ENCODE measurements around the gene FBXO5. TPM values are rescaled to one million over a fixed set of nuclear protein-coding genes. Genes with fewer than 3 reads are reported as not detected.

Gene FBXO5
- total and polyA plus RNA-seq, 9 of the 15 experiments (the other 6 are each of a cell fraction or from before 2014, with no cell fraction given) = 17.8 to 89.3 (median 62.9) TPM

DNA sequence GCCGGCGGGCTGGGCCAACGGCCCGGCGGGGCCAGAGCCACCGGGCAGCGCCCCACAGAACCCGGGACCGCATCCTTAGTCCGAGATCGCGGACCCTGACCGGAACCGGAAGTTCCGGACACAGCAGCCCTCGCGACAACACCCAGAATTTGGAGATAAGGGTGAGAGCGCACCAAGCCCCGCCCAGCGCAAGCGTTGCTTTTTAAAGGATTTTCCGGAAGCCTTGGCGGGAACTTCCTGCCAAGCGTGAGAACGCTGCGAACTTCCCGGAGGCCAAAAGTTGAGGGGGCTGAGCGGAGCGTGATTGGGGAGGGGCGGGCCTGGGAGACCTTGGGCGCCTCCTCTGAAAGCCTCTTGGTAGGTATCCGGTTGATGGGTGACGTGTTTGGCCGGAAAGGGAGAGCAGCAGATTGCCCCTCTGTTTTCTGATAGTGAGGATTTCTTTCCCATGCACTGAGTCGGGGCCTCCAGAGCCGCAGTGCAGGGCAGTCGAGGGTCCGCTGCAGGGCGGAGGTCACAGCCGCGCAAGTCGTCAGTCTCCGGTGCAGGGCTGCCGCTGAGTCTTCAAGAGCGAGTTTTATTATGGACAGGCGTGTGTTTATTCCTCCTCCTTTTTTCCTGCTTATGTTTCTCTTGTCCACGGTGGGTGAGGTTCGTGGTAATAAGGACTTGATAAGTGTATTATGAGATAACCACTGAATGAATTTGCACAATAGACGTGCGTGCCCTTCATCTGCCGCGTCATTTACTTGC lies 19.9 kb upstream of the FBXO5 start, which contains the start of gene MTRF1L:
TSS of gene MTRF1L (minus strand) at position 97 of the 753 bp plus-strand sequence. CDS start at position 73, 24 bp downstream.
- H3K27ac ChIP-seq (ENCODE audit: extremely low read depth, low read depth, low read length) = peak within 1 kb of the TSS; percentile 88
- H2AFZ ChIP-seq (ENCODE audit: low read depth, low read length) = peak within 1 kb of the TSS; percentile 86
- CTCF ChIA-PET (ENCODE audit: low intra/inter-chr PET ratio) = no interaction called here
- TSS peak; percentile 88 for BruUV-seq (replicated peaks)
- no peaks in the 10 kb centered on the region; a peak in 1 of 5 replicates for H3K27me3 ChIP-seq (ENCODE audit: control insufficient read depth in 2 of 2, insufficient read depth in 2 of 2, low read length in 2 of 2)
- peaks cover 34% of the 10 kb centered on the region for H3K36me3 ChIP-seq (ENCODE audit: control insufficient read depth, insufficient read depth, low read length)
- in situ Hi-C loops (cut with MboI) (no loop called here), intact Hi-C loops (cut with micrococcal nuclease) (loop anchor here (2.0 to 5.0 kb wide), 3 partner anchors 20 to 1610 kb away; partner anchors contain the start of genes FBXO5 and ZBTB2)
- H3K9me1 ChIP-seq (ENCODE audit: control insufficient read depth, insufficient read depth, low read length) = no peaks in the 10 kb centered on the region
- H3K79me2 ChIP-seq (ENCODE audit: control insufficient read depth, insufficient read depth, low read length) = peaks cover 68% of the 10 kb centered on the region
- POLR2A ChIA-PET = interaction anchor here (0.7 to 3.5 kb wide), 3 partner anchors 19 kb away, joined by 3 to 37 read pairs (median 6); partner anchors contain the start of gene FBXO5
- peak within 1 kb of the TSS; percentile 98 for H3K4me2 ChIP-seq (ENCODE audit: insufficient read depth, low read length)
- under 1% methylated on average over 47 of the region's 52 CpGs for WGBS (ENCODE audit: insufficient coverage, low coverage, missing lambda C conversion rate)
- FAIRE-seq (peak; percentile 95), DNase-seq (ENCODE audit: extremely low read depth in 1 of 4, low spot score in 3 of 4) (peak; percentile 94 to 100 (median 95)), ATAC-seq (peak; percentile 92)
- H3K4me3 ChIP-seq = peak within 1 kb of the TSS; percentile 89
- peaks cover 0 to 3% of the 10 kb centered on the region in 2 experiments; a peak in 2 of 5 replicates for H3K4me1 ChIP-seq (replicated peaks in 1 of 2; ENCODE audit: control insufficient read depth in 2 of 2, insufficient read depth in 2 of 2, low read length in 2 of 2)
- no peaks in the 10 kb centered on the region for H4K20me1 ChIP-seq (replicated peaks; ENCODE audit: control insufficient read depth, insufficient read depth, low read length)
- peaks cover 6% of the 10 kb centered on the region for H3K9me3 ChIP-seq (replicated peaks; ENCODE audit: control insufficient read depth, insufficient read depth, low read depth, low read length)
- H3K9ac ChIP-seq (ENCODE audit: insufficient read depth in 1 of 2, low read depth in 2 of 2, low read length in 2 of 2) = peak within 1 kb of the TSS; percentile 93 to 96
- TF ChIP-seq U2AF1 (optimal IDR thresholded peaks at IDR 0.05; ENCODE audit: low read depth, low read length) (no peak), ZBTB7A (IDR thresholded peaks at IDR 0.05; ENCODE audit: borderline replicate concordance, control insufficient read depth, low read depth, low read length) (peak; percentile 93), MAFF (IDR thresholded peaks at IDR 0.05; ENCODE audit: low read length) (peak; percentile 36; the same call in 1 of the 2 replicates), TFAM (CRISPR knock-in tag; conservative IDR thresholded peaks at IDR 0.05) (no peak)
- TF ChIP-seq, protein P1, sequence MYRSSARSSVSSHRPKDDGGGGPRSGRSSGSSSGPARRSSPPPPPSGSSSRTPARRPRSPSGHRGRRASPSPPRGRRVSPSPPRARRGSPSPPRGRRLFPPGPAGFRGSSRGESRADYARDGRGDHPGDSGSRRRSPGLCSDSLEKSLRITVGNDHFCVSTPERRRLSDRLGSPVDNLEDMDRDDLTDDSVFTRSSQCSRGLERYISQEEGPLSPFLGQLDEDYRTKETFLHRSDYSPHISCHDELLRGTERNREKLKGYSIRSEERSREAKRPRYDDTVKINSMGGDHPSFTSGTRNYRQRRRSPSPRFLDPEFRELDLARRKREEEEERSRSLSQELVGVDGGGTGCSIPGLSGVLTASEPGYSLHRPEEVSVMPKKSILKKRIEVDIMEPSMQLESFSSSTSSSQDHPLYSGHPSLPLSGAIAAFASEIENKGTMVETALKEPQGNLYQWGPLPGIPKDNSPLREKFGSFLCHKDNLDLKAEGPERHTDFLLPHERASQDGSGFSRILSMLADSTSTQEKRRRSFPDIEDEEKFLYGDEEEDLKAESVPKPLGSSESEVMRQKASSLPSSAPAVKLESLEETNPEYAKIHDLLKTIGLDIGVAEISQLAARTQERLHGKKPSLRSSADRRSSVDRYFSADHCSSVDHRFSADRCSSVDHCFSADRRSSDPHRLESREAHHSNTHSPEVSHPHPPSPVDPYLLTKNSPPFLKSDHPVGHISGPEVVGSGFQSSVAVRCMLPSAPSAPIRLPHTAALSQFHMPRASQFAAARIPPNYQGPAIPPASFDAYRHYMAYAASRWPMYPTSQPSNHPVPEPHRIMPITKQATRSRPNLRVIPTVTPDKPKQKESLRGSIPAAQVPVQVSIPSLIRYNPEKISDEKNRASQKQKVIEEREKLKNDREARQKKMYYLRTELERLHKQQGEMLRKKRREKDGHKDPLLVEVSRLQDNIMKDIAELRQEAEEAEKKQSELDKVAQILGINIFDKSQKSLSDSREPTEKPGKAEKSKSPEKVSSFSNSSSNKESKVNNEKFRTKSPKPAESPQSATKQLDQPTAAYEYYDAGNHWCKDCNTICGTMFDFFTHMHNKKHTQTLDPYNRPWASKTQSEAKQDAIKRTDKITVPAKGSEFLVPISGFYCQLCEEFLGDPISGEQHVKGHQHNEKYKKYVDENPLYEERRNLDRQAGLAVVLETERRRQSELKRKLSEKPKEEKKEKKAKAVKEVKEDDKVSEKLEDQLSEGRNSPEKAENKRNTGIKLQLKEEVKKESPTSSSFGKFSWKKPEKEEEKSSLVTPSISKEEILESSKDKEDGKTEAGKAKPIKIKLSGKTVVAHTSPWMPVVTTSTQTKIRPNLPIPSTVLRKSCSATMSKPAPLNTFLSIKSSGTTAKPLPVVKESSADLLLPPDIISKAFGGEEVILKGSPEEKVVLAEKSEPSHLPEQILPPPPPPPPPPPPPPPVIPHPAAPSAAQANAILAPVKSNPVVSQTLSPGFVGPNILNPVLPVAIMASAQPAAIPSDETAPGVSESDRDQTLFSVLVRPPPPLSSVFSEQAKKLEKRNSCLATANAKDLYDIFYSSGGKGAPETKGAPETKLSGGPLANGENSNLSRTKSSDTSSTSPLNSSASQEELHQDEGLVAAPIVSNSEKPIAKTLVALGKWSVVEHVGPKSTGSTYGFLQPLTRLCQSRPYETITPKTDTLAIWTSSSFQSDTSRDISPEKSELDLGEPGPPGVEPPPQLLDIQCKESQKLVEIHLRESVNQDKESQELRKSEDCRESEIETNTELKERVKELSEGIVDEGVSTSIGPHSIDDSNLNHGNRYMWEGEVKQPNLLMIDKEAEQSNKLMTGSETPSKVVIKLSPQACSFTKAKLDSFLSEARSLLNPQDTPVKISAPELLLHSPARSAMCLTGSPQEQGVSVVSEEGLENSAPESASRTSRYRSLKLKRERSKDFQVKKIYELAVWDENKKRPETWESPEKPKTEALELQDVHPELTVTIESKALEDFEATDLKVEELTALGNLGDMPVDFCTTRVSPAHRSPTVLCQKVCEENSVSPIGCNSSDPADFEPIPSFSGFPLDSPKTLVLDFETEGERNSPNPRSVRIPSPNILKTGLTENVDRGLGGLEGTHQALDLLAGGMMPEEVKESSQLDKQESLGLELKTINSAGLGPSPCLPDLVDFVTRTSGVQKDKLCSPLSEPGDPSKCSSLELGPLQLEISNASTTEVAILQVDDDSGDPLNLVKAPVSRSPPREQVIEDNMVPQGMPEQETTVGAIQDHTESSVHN (IDR thresholded peaks at IDR 0.05; ENCODE audit: borderline replicate concordance in 1 of 2, low read depth in 1 of 2) = no peak
- TF ChIP-seq, protein P2, sequence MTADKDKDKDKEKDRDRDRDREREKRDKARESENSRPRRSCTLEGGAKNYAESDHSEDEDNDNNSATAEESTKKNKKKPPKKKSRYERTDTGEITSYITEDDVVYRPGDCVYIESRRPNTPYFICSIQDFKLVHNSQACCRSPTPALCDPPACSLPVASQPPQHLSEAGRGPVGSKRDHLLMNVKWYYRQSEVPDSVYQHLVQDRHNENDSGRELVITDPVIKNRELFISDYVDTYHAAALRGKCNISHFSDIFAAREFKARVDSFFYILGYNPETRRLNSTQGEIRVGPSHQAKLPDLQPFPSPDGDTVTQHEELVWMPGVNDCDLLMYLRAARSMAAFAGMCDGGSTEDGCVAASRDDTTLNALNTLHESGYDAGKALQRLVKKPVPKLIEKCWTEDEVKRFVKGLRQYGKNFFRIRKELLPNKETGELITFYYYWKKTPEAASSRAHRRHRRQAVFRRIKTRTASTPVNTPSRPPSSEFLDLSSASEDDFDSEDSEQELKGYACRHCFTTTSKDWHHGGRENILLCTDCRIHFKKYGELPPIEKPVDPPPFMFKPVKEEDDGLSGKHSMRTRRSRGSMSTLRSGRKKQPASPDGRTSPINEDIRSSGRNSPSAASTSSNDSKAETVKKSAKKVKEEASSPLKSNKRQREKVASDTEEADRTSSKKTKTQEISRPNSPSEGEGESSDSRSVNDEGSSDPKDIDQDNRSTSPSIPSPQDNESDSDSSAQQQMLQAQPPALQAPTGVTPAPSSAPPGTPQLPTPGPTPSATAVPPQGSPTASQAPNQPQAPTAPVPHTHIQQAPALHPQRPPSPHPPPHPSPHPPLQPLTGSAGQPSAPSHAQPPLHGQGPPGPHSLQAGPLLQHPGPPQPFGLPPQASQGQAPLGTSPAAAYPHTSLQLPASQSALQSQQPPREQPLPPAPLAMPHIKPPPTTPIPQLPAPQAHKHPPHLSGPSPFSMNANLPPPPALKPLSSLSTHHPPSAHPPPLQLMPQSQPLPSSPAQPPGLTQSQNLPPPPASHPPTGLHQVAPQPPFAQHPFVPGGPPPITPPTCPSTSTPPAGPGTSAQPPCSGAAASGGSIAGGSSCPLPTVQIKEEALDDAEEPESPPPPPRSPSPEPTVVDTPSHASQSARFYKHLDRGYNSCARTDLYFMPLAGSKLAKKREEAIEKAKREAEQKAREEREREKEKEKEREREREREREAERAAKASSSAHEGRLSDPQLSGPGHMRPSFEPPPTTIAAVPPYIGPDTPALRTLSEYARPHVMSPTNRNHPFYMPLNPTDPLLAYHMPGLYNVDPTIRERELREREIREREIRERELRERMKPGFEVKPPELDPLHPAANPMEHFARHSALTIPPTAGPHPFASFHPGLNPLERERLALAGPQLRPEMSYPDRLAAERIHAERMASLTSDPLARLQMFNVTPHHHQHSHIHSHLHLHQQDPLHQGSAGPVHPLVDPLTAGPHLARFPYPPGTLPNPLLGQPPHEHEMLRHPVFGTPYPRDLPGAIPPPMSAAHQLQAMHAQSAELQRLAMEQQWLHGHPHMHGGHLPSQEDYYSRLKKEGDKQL (CRISPR knock-in tag; IDR thresholded peaks at IDR 0.05; ENCODE audit: borderline replicate concordance) = no peak
